HG02870 (cell line): ENCODE data around the gene SLC37A4.
A peak's percentile ranks its signal among the peaks of the same experiment; 100 is the strongest.
"Not testable (repeated sequence)": the region's sequence is repeated elsewhere in the genome, so short reads cannot be mapped to it uniquely, and the experiment has no call there.

ENCODE experiments used
- ATAC-seq: cut with Tn5 transposase; IDR thresholded peaks from one replicate; pipeline ENCODE4 v1.9.1; 2021; ENCODE audit warnings: mild to moderate bottlenecking, moderate library complexity; ENCODE audit not compliant: unreplicated experiment

The SLC37A4 gene

DNA sequence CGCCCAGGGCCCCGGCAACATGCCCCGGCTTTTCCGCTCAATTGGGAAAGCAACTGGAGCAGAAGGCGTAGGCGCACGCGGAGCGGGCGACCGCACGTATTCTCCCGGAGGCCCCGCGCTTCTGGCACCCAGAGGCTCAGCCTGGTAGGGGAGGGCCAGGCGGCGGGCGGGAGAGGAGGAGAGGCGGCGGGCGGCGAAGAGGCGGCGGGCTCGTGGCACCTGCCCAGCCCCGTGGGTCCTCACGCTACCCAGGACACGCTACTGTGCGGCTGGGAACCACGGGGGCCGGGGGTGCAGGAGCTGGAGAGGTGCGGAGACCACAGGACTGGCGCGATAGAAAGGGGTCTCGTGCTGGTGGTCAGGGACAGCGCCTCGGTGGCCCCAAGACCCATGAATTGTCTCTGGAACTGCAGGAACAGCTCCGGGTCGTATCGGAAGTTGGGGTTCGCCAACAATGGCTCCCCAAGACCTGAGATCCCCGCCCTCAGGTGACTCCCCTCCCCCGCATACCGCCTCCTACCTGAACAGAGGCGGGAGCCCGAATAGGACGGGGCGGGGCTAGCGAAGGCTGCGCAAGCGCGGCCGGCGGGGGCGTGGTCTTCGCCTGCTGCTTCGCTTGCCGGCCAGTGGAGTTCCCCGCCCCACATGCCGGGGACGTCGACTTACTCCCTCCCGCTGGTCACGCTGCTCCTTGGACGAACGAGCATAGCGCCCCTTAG lies at the start of gene SLC37A4:
TSS of gene SLC37A4 (minus strand) at position 549 of the 719 bp plus-strand sequence.
- peak; percentile 88 for ATAC-seq

DNA sequence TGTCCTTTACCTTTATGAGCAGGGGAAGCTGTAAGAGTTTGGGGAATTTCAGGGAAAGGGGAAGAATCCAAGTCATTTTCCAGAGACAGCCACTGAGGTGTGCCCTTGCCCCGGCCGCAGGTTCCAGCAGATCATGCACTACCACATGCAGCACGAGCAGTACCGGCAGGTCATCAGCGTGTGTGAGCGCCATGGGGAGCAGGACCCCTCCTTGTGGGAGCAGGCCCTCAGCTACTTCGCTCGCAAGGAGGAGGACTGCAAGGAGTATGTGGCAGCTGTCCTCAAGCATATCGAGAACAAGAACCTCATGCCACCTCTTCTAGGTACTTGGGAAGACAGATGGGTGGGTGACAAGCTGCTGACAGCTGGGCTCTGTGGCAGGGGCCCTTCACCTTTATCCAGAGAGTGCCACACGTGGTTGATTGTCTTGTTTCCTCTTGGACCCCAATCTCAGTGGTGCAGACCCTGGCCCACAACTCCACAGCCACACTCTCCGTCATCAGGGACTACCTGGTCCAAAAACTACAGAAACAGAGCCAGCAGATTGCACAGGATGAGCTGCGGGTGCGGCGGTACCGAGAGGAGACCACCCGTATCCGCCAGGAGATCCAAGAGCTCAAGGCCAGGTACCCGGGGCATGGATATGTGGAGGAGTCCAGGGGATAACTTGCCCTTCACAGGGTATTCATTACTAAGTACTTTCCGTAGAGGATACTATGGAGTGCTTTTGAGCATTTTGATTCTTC lies 48.2 kb upstream of the SLC37A4 start:
- ATAC-seq, result no peak

DNA sequence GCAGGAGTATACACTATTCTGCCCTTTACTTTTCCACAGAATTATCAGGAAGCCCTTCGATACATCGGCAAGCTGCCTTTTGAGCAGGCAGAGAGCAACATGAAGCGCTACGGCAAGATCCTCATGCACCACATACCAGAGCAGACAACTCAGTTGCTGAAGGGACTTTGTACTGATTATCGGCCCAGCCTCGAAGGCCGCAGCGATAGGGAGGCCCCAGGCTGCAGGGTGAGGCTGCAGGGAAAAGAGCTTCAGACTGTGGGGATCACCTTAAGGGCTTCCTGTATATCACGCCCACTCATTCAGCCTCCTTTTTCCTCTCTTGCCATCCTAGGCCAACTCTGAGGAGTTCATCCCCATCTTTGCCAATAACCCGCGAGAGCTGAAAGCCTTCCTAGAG lies 47.2 kb upstream of the SLC37A4 start:
- ATAC-seq, result no peak

DNA sequence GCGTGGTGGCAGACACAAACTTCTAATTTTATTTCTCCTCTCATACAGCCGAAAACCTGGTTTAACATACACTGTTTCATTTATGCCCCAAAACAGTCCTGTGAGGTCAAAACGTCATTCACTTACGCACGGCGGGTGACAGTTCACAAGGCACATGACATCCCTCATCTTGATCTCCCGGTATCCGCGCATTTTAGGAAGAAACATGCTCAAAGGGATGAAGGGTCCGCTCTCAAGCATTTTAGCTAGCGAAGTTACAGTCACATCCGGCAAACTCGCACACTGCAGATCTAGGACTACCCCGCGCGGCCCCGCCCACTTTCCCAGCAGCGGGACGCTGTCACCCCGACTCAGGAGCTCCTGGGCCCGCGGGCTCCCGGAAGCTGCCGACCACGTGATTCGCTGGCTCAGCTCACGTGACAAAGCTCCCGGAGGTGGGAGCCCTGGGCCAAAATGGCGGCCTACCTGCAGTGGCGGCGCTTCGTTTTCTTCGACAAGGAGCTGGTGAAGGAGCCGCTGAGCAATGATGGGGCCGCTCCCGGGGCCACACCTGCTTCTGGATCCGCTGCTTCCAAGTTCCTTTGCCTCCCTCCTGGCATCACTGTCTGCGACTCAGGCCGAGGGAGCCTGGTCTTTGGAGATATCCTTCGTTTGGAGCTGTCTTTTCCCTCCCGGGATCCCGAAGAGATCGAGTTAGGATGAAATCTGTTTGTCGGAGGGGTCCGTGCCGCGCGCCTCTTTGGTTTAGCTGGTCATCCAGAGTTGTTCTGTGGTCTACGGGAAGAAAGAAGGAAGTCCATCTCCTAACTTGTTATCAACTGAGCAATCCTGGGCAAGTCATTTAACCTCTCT lies 36.9 kb upstream of the SLC37A4 start, which contains the start of gene VPS11:
TSS of gene VPS11 (plus strand) at position 448 of the 852 bp plus-strand sequence. CDS start at position 454, 6 bp downstream.
- peak; percentile 92 for ATAC-seq

DNA sequence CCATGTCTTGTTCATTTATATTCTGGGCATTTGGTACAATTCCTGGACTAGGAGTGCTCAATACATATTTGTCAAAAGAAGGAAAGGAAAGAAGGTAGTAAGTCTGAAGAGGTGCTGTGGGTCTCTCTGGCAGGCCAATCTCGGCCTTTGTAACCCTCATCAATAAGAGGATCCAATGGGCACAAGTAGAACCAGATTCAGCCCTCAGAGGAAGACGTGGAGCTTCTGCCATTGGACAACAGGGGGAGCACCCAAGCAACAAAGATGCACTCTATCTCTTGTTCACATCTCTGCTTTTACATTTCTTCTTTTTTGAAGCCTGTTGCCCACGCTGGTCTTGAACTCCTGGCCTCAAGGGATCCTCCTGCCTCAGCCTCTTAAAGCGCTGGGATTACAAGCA lies 34.7 kb upstream of the SLC37A4 start:
- no peak for ATAC-seq

DNA sequence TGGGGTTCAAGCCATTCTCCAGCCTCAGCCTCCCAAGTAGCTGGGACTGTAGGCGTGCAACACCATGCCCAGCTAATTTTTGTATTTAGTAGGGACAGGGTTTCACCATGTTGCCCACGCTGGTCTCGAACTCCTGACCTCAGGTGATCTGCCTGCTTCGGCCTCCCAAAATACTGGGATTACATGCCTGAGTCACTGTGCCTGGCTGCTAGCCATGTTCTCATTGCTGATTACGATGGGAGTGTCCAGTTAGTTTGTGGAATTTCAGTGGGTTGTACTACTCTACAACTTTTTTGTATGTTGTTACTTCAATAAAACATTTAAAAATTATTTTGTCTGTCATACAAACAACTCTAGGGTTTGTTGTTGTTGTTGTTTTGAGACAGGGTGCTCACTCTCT lies 32.1 kb upstream of the SLC37A4 start:
- no peak for ATAC-seq

DNA sequence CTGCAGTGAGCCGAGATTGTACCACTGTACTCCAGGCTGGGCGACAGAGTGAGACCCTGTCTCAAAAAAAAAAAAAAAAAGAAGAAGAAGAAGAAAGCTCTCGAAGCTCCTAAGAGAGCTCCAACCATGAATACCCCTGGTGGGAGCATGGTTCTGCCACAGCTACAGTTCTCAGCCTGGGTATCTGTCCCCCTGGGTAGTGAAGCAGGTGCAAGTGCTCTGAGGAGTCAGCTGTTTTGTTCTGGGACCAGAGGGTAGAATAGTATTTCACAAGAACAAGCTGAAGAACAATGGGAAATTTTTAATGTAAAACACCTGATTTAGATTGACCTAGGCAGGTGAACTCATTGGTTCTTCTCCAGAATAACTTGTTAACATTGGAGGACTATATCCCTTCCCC lies 30.6 kb upstream of the SLC37A4 start:
- ATAC-seq, result no peak

DNA sequence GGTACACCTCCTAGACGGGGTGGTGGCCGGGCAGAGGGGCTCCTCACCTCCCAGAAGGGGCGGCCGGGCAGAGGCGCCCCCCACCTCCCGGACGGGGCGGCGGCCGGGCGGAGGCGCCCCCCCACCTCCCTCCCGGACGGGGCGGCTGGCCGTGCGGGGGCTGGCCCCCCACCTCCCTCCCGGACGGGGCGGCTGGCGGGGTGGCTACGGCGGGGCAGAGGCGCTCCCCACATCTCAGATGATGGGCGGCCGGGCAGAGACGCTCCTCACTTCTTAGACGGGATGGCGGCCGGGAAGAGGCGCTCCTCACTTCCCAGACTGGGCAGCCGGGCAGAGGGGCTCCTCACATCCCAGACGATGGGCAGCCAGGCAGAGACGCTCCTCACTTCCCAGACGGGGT lies 28.5 kb upstream of the SLC37A4 start:
- not testable (repeated sequence) for ATAC-seq

DNA sequence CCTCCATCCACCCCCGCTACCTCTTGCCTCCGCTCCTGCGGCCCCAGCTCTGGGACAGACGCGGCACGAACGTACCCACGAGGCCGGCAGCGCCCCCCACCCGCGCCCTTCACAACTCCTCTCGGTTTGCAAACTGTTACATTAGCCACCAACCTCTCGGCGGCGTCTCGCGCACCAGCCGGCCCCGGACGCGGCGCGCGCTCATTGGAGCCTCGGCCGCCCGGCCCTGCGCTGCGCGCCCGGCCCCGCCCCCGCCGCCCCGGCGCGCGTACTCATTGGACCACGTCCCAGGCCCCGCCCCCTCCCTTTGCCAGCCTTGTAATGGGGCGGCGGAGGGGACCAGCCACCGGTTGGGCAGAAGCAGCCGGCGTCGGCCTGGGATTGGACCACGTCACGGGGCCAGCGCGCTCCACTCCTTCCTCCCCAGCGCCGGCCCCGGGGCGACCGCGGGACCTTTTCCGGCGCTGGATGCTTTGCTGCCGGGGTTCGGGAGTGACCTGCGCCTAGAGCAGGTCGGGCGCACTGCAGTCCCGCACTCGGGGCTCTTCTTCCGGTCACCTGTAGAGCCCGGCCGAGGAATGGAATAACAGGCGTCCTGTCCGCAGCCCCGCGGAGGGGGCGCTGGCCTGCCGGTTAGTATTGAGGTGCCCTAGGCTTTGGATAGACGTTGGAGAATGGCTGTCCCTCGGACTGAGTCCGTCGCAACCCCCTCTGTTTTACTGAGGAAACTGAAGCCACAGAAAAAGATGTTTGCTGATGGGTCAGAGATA lies 26.5 kb upstream of the SLC37A4 start, which contains the start of gene HYOU1:
TSS of gene HYOU1 (minus strand) at position 206 of the 770 bp plus-strand sequence. CDS start 1,045 bp downstream, outside the sequence.
- peak; percentile 89 for ATAC-seq

DNA sequence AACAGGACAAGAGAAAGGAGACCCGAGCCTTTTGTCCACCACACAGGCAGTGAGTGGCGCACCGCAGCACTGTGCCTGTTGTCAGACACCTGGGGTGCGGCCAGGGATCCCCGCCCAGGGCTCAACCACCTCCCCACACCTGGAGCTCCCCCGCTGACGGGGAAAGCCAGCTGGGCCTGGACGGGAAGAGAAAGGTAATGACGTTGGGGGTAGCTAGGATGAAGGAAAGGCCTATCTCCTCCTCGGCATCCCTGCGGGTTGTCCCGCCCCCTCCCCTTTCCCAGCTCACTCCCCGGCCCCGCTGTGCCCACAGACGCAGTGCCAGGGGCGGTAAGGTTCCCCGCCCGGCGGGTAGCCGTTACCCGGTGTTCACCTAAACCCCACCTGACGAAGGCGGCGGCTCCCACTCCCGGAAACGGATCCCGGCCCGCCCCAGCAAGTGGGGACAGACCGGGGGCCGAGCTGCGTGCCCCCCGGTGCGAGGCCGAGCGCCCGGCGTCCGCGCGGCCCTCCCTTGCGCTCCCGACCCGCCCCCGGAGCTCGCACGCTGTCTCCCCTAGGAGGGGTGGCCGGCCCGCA lies 25.8 kb upstream of the SLC37A4 start:
- ATAC-seq, result no peak

DNA sequence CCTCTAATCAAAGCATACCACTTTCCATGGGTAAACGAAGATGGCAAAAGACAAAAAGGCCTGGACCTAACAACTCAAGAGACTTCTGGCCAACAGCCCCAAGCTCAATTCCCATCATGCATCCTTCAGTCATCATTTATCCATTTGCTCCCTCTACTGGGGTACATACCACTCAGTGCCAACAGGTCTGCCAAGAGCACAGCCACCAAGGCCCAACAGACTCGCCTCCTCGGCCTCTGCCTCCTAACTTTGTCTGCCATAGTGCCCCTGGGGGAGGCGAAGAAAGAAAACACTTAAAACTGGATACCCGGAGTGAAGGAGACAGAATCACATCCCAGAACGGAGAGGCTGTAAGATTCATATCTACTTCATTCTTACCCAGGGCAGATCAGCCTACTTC lies 25.2 kb upstream of the SLC37A4 start:
- ATAC-seq, result no peak

DNA sequence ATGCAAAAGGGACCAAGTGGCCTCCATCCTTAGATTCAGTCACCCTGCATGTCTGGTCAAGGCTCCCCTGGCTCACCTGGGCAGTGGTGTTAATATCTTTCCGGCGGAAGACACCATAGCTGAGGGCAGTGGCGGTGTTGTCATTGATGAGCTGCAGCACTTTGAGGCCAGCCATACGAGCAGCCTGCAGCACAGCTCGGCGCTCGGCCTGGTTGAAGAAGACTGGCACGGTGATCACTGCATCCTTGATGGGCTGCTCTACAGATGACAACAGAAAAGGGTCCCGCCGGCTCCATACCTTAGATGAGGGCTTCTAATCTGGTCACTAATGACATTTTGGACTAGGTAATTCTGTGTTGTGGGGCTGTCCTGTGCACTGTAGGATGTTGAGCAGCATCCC lies 23.7 kb upstream of the SLC37A4 start:
- ATAC-seq, result no peak

DNA sequence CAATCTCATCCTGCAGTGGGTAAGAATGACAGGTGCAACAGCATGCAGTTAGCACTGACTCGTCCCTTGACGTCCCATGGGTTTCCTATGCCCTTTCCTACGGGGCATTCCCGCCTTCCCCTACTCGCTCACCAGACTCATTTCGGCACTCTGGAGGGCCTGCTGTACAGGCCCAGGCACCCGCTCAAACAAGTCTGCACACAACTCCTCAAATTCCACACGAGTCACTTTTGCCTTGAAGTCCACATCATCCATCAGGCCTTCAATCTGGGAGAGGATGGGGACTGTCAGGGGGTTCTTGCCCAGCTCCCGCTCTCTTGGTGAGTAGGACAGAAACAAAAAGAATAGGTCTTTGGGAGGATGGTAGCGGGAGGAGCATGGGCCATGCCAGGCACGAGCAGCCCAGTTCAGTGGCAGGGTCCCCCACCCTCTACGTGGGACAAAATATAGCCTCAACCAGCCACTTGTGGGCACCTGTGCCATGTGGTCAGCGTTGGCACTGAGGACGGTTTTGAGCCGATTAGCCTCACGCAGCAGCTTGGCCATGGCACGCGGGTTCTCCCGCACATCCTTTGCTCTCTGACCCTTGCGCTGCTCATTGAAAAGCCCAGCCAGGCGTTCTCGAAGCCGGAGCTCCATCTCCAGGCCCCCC lies 21.6 kb upstream of the SLC37A4 start:
- ATAC-seq, result peak; percentile 17

DNA sequence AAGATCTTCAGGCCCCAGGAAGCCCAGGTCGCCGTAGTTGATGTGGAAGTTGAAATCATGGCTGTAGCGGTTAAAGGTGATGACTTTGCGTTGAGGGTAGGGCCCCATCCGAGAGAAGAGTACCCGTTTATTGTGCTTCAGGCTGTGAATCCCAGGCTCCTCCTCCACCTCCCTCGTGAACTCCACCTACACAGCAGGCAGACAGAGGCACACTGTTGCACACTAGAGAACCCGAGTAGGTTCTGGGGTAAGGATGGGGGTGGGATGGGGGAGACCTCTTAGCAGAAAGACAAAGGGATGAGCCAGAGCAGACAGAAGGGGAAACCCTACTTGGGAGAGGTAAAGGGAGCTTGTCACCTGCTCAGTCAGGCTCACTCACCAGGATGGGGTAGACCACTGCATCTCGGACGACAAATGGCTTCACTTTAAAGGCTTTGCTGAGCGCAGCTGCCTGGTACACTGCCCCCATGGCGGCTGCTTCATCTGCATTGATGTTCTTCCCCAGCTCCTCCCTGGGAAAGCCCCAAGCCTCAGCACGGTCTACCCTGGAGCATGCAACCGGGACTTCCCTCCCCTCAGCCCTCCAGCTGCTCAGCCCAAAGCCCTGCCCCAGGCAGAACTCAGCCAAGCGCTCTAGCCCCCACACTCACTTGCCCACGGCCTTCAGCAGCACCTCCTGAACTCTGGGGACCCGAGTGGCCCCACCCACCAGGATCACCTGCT lies 20.9 kb upstream of the SLC37A4 start:
- ATAC-seq, result peak; percentile 63

DNA sequence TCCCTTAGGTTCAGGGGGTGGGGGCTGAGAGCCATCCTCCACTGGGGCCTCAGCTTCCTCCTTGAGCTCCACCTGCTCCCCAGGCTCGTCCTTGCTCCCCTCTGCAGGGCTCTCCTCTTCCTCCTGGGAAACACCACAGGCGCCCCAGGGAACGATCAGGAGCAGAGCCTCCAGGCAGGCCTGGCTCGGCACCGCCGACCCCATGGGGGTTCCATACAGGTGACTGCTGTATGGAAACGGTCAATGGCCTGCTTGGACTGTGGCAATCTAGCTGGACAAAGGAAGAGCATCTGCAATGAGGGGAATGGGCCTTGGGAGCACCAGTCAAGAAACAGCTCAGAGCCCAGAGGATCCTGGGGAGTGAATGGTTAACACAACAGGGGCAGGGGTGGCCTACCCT lies 18.4 kb upstream of the SLC37A4 start:
- no peak for ATAC-seq

DNA sequence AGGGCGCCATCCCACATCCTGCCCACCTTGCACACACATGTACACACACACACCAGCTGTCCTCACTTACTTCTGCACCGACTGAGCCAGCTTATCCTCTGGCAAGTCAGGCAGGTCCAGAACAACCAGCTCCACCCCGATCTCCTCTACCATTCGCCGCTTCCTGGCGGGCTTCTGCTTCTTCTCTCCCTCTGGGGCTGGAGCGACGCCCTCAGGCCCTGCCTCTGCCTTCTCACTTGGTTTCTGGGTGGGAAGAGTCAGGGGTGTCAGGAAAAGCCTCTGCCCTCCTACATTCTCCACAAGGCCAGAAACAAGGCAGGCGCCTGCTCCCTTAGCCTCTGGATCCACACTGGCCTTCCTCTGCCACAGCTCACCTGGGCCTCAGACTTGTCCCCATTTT lies 18.0 kb upstream of the SLC37A4 start:
- ATAC-seq, result no peak

DNA sequence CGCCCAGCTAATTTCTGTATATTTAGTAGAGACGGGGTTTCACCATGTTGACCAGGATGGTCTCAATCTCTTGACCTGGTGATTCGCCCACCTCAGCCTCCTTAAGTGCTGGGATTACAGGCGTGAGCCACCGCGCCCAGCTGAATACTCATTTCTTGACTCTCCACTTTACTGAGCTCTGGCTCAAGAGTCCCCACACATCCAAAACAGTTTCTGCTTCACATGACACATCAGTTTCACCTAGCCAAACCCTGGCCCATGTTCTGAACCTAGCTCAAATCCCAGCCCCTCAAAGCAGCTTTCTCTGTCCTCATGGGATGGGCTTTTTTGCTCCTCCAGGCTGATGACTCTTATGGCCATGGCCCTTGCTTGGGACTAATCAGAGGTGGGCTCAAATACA lies 16.5 kb upstream of the SLC37A4 start:
- no peak for ATAC-seq

DNA sequence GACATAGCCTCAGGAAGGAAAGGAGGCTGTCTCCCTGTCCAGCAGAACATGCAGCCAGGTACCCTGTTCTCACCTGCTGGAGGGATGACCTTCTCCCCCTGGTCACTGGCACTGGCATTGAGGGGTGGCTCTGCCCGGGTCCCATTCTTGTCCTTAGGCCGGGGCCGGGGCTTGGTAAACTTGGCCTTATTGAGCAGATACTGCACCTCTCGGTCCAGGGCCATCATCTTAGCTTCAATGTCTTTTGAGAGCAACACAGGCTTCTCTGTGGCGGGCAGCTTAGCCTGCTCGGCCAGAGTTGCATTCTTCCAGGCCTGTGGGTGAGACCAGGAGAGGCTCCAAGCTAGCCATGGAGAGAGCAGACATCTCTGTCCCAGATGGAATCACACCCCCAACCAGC lies 15.8 kb upstream of the SLC37A4 start:
- no peak for ATAC-seq

DNA sequence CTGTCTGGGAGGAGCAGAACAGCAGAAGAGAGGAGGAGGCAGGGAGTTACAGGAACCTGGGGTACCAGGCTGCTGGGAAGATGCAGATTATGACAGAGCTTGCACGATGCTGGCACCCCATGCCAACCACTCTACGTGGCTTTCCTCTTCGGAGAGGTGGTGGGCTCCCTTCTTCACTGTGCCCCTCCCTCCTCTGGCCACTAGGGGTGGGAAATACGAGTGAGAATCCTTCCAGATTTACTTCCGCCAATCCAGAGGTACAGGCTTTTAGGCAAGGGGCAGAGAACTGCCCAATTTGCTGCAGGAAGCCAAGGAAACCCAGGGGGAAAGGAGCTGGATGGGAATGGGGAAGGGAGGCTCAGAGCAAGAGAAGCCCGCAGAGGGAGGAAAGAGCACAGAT lies 14.0 kb upstream of the SLC37A4 start:
- no peak for ATAC-seq
